Measurements from ENCODE around the gene PDGFB.

Gene PDGFB

DNA sequence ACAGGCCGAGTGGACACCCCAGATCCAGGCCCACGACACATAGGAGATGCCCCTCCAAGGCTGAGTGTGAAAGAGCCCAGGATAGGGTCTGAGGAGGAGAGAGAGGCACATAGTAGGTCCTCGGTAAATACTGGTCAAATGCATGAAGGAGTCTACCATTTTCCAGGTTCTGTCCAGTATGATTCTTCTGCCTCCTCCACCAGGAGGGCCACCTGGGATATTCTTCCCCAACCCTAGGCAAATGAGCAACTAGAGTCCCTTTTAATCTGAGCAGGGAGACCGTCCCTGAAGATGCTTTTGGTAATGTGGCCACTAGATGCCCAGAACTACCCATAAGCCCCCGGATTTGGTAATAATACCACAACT lies 6.7 kb downstream of the PDGFB start:
- no peaks in the 10 kb centered on the region for H3K9me2 ChIP-seq (ENCODE audit: low read depth, low read length)
- no peak overlapping the region for H3K4me3 ChIP-seq (ENCODE audit: low read depth, low read length, poor library complexity, severe bottlenecking)
- no peaks in the 10 kb centered on the region for H3K9me3 ChIP-seq (ENCODE audit: low read length)
- no peak overlapping the region for H3K4me2 ChIP-seq (ENCODE audit: low read length)
- TF ChIP-seq EZH2 (IDR thresholded peaks at IDR 0.05; ENCODE audit: borderline replicate concordance, low read length) = no peak
- TF ChIP-seq, protein P1, sequence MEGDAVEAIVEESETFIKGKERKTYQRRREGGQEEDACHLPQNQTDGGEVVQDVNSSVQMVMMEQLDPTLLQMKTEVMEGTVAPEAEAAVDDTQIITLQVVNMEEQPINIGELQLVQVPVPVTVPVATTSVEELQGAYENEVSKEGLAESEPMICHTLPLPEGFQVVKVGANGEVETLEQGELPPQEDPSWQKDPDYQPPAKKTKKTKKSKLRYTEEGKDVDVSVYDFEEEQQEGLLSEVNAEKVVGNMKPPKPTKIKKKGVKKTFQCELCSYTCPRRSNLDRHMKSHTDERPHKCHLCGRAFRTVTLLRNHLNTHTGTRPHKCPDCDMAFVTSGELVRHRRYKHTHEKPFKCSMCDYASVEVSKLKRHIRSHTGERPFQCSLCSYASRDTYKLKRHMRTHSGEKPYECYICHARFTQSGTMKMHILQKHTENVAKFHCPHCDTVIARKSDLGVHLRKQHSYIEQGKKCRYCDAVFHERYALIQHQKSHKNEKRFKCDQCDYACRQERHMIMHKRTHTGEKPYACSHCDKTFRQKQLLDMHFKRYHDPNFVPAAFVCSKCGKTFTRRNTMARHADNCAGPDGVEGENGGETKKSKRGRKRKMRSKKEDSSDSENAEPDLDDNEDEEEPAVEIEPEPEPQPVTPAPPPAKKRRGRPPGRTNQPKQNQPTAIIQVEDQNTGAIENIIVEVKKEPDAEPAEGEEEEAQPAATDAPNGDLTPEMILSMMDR (IDR thresholded peaks at IDR 0.05; ENCODE audit: low read length) = no peak
- H3F3A ChIP-seq (ENCODE audit: insufficient read depth, low read length) = no peaks in the 10 kb centered on the region
- no peaks in the 10 kb centered on the region for H3K36me3 ChIP-seq (ENCODE audit: insufficient read depth, low read length)
- no peaks in the 10 kb centered on the region for H4K20me1 ChIP-seq (ENCODE audit: insufficient read depth, low read length)
- H3K27ac ChIP-seq (ENCODE audit: low read depth, low read length, poor library complexity, severe bottlenecking) = no peak overlapping the region
- H3K4me1 ChIP-seq (ENCODE audit: insufficient read depth, low read length, severe bottlenecking) = no peaks in the 10 kb centered on the region
- H2AFZ ChIP-seq (ENCODE audit: low read length) = no peak overlapping the region
- H3K79me2 ChIP-seq (ENCODE audit: insufficient read depth, low read length) = no peaks in the 10 kb centered on the region
- H3K27me3 ChIP-seq (ENCODE audit: insufficient read depth, low read length) = peaks cover 15% of the 10 kb centered on the region; the same call in 1 of the 2 replicates
- H3K9ac ChIP-seq (ENCODE audit: low read length) = no peak overlapping the region

DNA sequence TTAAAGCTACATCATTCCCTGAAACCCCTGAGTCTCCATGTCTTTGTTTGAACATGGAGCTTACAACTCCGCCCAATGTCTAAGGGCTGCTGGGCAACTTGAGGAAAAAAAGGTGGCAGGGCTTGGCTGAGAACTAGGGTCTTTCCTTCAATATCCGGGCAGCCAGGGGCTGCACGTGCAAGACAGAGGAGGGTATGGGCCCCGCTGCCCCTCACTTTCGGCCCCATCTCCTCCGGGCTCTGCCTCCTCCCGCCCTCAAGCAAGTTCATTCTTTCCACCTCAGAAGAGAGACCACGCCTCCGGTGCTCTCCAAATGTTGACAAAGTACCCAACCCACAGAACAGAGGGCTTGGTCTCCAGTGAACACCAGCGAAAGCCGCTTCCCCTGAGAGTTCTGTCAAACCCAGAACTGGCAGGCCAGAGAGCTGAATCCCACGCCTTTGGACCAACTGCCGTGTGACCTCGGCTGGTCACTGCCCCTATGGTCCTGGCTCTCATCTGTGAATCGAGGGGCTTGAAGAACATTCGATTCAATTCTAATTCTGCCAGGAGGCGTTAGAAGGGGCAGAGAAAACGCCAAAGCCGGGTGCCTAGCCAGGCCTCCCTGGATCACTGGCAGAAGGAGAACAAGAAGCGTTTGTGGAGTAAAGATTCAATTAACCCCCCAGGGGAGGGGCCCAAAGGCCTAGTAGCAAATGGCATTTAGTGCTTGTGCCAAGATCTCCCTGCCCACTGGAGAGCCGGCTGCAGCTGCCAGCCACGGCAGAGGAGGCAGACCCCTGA lies 7.3 kb downstream of the PDGFB start:
- H2AFZ ChIP-seq (ENCODE audit: low read length) = no peak overlapping the region
- H3K9me2 ChIP-seq (ENCODE audit: low read depth, low read length) = no peaks in the 10 kb centered on the region
- no peaks in the 10 kb centered on the region for H3K79me2 ChIP-seq (ENCODE audit: insufficient read depth, low read length)
- no peaks in the 10 kb centered on the region for H3K9me3 ChIP-seq (ENCODE audit: low read length)
- no peak overlapping the region for H3K9ac ChIP-seq (ENCODE audit: low read length)
- H4K20me1 ChIP-seq (ENCODE audit: insufficient read depth, low read length) = no peaks in the 10 kb centered on the region
- no peaks in the 10 kb centered on the region for H3K4me1 ChIP-seq (ENCODE audit: insufficient read depth, low read length, severe bottlenecking)
- no peak overlapping the region for H3K4me2 ChIP-seq (ENCODE audit: low read length)
- no peaks in the 10 kb centered on the region for H3F3A ChIP-seq (ENCODE audit: insufficient read depth, low read length)
- TF ChIP-seq, protein P1 (IDR thresholded peaks at IDR 0.05; ENCODE audit: low read length) = no peak
- TF ChIP-seq EZH2 (IDR thresholded peaks at IDR 0.05; ENCODE audit: borderline replicate concordance, low read length) = no peak
- H3K27me3 ChIP-seq (ENCODE audit: insufficient read depth, low read length) = peaks cover 18% of the 10 kb centered on the region; the same call in 1 of the 2 replicates
- no peaks in the 10 kb centered on the region for H3K36me3 ChIP-seq (ENCODE audit: insufficient read depth, low read length)
- H3K4me3 ChIP-seq (ENCODE audit: low read depth, low read length, poor library complexity, severe bottlenecking) = no peak overlapping the region
- no peak overlapping the region for H3K27ac ChIP-seq (ENCODE audit: low read depth, low read length, poor library complexity, severe bottlenecking)

DNA sequence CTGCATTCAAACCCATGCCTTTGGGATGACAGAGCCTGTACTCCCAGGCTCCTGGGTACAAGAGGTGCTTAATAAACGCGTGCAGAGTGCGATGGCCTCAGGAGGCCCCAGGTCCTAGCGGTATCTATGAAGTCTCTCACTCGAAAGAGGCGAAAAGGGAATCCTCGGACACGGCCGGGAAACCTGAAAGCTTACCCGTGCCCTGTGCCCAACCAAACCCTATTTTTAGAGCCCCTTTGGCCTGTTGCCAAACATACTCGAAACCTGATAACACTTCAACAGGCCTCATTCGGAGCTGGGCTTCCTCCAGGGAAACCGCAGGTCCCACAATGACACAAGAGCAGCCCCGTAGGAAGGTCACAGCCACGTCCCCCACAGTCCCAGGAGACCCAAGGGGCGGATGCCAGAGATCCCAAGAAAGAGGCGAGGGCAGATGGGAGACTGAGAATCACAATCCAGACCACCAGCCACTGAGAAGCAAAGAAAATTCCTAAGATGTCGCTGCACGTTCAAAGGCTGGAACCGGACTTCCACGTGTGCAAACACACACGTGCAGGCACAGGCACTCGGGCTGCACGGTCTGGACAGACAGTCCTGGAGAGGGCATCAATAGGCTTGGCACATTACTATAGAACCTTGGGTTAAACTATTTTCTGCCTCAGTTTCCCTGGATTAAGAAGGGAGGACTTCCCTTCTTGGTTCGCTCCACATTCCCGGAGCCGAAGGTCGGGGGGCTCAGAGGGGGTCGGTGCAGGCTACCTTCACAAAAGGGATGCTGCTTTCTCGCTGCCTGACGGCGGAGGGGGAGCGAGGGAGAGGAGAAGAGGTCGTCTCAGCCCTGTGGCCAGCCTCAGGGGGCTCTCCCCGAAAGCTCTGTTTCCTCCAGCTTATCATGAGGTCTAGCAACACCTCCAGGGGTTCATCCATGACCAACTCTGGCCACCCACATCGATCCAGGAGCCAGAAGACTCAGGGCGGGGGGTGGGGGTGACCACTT lies 8.2 kb downstream of the PDGFB start:
- no peaks in the 10 kb centered on the region for H3F3A ChIP-seq (ENCODE audit: insufficient read depth, low read length)
- TF ChIP-seq, protein P1 (IDR thresholded peaks at IDR 0.05; ENCODE audit: low read length) = no peak
- no peak for TF ChIP-seq EZH2 (IDR thresholded peaks at IDR 0.05; ENCODE audit: borderline replicate concordance, low read length)
- no peaks in the 10 kb centered on the region for H3K79me2 ChIP-seq (ENCODE audit: insufficient read depth, low read length)
- H3K9me2 ChIP-seq (ENCODE audit: low read depth, low read length) = no peaks in the 10 kb centered on the region
- H3K36me3 ChIP-seq (ENCODE audit: insufficient read depth, low read length) = no peaks in the 10 kb centered on the region
- H3K9ac ChIP-seq (ENCODE audit: low read length) = no peak overlapping the region
- no peak overlapping the region for H3K27ac ChIP-seq (ENCODE audit: low read depth, low read length, poor library complexity, severe bottlenecking)
- no peaks in the 10 kb centered on the region for H3K4me1 ChIP-seq (ENCODE audit: insufficient read depth, low read length, severe bottlenecking)
- H2AFZ ChIP-seq (ENCODE audit: low read length) = no peak overlapping the region
- H3K4me3 ChIP-seq (ENCODE audit: low read depth, low read length, poor library complexity, severe bottlenecking) = no peak overlapping the region
- H3K9me3 ChIP-seq (ENCODE audit: low read length) = no peaks in the 10 kb centered on the region
- H4K20me1 ChIP-seq (ENCODE audit: insufficient read depth, low read length) = no peaks in the 10 kb centered on the region
- peaks cover 18% of the 10 kb centered on the region; the same call in 1 of the 2 replicates for H3K27me3 ChIP-seq (ENCODE audit: insufficient read depth, low read length)
- no peak overlapping the region for H3K4me2 ChIP-seq (ENCODE audit: low read length)
